Lung (tissue), 12 donors: Measurements from ENCODE around the gene COL15A1. TPM values are rescaled to one million over a fixed set of nuclear protein-coding genes. Genes with fewer than 3 reads are reported as not detected.

Experiments
- ATAC-seq: fragments of 200-7000 bp; cut with Tn5 transposase; one replicate; pipeline ENCODE4 v1.9.1; 2020; ENCODE audit warnings: moderate number of reproducible peaks; ENCODE audit not compliant: insufficient read depth, low FRiP score
- DNase-seq, 3 donors: peaks; one replicate each; pipeline ENCODE4 v3.0.0-alpha.2; 2013 to 2017
- H3K27ac ChIP-seq, 2 donors: one replicate each; pipeline ENCODE4 v1.5.1; 2013; ENCODE audit warnings: mild to moderate bottlenecking in 2 of 2, moderate library complexity in 2 of 2, control low read depth in 1 of 2, inconsistent platforms in 1 of 2, low read depth in 1 of 2, low read length in 1 of 2
- H3K27me3 ChIP-seq, 3 donors: one replicate each; pipeline ENCODE4 v1.5.1; 2013; ENCODE audit warnings: low read length in 2 of 3; ENCODE audit not compliant: control insufficient read depth in 3 of 3, insufficient read depth in 3 of 3
- H3K36me3 ChIP-seq, 4 donors: one replicate each; pipeline ENCODE4 v1.5.1; 2013; ENCODE audit warnings: low read length in 4 of 4, mild to moderate bottlenecking in 1 of 4, moderate library complexity in 1 of 4; ENCODE audit not compliant: control insufficient read depth in 4 of 4, insufficient read depth in 4 of 4
- H3K4me1 ChIP-seq, 5 donors: one replicate each; pipeline ENCODE4 v1.5.1; 2013; ENCODE audit warnings: low read length in 5 of 5, mild to moderate bottlenecking in 2 of 5, moderate library complexity in 1 of 5; ENCODE audit not compliant: control insufficient read depth in 5 of 5, insufficient read depth in 5 of 5
- H3K4me3 ChIP-seq: one replicate; pipeline ENCODE4 v1.5.1; 2013; ENCODE audit warnings: mild to moderate bottlenecking, control low read depth, moderate library complexity
- H3K9ac ChIP-seq, 2 donors: one replicate each; pipeline ENCODE4 v1.5.1; 2013; ENCODE audit warnings: low read length in 2 of 2, control low read depth in 1 of 2; ENCODE audit not compliant: insufficient read depth in 1 of 2
- H3K9me3 ChIP-seq, 4 donors: one replicate each; pipeline ENCODE4 v1.5.1; 2013; ENCODE audit warnings: low read length in 3 of 4, mild to moderate bottlenecking in 1 of 4, moderate library complexity in 1 of 4; ENCODE audit not compliant: control insufficient read depth in 4 of 4, insufficient read depth in 3 of 4
- WGBS, 2 donors: extraction: QIAGEN DNeasy Blood & Tissue Kit; methylation state at CpG; one replicate each; pipeline ENCODE4 v1.1.7; 2013; 5-methylcytosine and 5-hydroxymethylcytosine counted together
- polyA plus RNA-seq, 2 donors: library from polyadenylated mRNA; stranded (reverse); fragments of 200-250 nt; gene quantifications; one replicate each; pipeline ENCODE4 v1.2.1, GENCODE V29; 2013
- total RNA-seq, 2 donors: library from RNA; depleted of rRNA in 1 of 2; stranded (reverse); fragments of >200 nt in 1 of 2; gene quantifications; one replicate each; pipeline ENCODE4 v1.2.1, GENCODE V29; 2014 to 2021
- TF ChIP-seq, protein P1 (sequence below): IDR thresholded peaks from 2 replicates; pipeline ENCODE4 v1.5.1; 2012; ENCODE audit warnings: mild to moderate bottlenecking; ENCODE audit errors: control extremely low read depth, extremely low read depth
- donor health status: control.
- donor health status: control.
- donor health status: Bipolar disorder and iron deficiency.
- donor health status: healthy.
- donor health status: DM: yes; HTN: yes; CAD: no.

Gene COL15A1
- total and polyA plus RNA-seq, 4 donors: 2.9 to 40.5 (median 8.5) TPM

DNA sequence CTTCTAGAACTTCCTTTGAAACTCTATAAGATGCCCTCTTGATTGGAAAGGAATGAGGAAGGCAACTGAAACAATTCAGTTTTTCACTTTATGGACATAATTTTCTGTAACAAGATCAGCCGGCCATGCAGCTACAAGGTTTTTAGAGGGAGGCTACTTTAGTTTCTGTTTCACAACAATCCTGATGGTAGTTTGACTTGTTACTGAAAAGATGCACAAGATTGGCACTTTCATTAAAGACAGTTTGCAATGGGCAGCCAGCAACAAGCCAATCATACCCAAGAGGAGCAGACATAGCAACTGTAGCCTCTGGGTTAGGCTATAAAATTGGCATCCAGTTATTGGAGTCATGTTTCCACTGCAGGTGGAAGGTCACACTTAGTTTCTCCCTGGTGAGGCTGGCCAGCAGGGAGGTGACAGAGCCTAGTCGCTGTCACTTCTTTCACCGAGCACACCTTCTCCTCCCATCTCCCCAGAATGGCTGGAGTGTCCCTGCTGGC is 87.0 kb downstream of the COL15A1 start:
- DNase-seq: no peak
- no peak for ATAC-seq
- WGBS, 2 donors: 91 to 93% methylated on average over 3 of the region's 3 CpGs
- peaks cover 0 to 5% (median 0%) of the 10 kb centered on the region in 4 donors for H3K36me3 ChIP-seq
- no peak overlapping the region for H3K4me3 ChIP-seq
- peaks cover 0 to 2% (median 0%) of the 10 kb centered on the region in 3 donors for H3K27me3 ChIP-seq
- H3K4me1 ChIP-seq: no peaks in the 10 kb centered on the region
- H3K9me3 ChIP-seq: no peaks in the 10 kb centered on the region
- H3K27ac ChIP-seq: no peak overlapping the region
- no peak overlapping the region for H3K9ac ChIP-seq
- TF ChIP-seq, protein P1, sequence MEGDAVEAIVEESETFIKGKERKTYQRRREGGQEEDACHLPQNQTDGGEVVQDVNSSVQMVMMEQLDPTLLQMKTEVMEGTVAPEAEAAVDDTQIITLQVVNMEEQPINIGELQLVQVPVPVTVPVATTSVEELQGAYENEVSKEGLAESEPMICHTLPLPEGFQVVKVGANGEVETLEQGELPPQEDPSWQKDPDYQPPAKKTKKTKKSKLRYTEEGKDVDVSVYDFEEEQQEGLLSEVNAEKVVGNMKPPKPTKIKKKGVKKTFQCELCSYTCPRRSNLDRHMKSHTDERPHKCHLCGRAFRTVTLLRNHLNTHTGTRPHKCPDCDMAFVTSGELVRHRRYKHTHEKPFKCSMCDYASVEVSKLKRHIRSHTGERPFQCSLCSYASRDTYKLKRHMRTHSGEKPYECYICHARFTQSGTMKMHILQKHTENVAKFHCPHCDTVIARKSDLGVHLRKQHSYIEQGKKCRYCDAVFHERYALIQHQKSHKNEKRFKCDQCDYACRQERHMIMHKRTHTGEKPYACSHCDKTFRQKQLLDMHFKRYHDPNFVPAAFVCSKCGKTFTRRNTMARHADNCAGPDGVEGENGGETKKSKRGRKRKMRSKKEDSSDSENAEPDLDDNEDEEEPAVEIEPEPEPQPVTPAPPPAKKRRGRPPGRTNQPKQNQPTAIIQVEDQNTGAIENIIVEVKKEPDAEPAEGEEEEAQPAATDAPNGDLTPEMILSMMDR: no peak

DNA sequence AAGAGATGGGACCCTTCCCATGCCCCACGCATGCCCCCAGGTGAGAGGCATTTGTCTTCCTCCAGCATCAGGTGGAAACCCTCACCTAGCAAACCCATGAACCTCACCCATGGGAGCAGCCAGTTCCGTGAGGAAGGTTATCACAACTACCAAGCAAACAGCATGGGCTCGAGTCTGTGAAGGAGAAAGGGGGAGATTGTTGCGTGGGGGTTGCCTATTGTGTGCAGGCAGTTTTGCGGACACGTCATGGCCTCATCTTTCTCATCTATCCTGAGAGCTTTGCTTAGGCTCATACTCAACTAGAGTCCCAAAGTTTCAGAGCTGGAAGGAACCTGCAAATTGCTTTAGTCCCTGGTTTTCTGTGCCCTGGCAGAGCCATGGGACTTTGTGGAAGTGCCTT is 87.6 kb downstream of the COL15A1 start:
- Histone ChIP-seq H3K4me3 (no peak overlapping the region), H3K4me1 (no peaks in the 10 kb centered on the region), H3K27ac (no peak overlapping the region), H3K9ac (no peak overlapping the region), H3K36me3 (peaks cover 0 to 5% (median 0%) of the 10 kb centered on the region in 4 donors), H3K27me3 (peaks cover 0 to 2% (median 0%) of the 10 kb centered on the region in 3 donors), H3K9me3 (no peaks in the 10 kb centered on the region)
- ATAC-seq: no peak
- no peak for DNase-seq
- 91 to 96% methylated on average over 6 of the region's 6 CpGs for WGBS, 2 donors
- TF ChIP-seq, protein P1: no peak

DNA sequence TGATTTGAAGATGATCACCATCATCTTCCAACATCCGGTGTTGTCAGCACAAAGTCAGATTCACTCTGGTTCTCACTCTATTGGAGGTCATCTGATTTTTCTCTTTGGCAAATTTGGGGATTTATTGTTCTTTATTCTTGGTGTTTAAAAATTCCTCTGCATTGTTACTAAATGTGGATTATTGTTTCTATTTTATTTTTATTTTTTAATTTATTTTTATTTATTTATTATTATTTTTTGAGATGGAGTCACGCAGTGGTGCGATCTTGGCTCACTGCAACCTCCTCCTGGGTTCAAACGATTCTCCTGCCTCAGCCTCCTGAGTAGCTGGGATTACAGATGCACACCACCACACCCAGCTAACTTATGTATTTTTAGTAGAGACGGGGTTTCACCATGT is 88.3 kb downstream of the COL15A1 start:
- Histone ChIP-seq H3K4me3 (no peak overlapping the region), H3K9me3 (no peaks in the 10 kb centered on the region), H3K4me1 (no peaks in the 10 kb centered on the region), H3K27me3 (peaks cover 0 to 2% (median 0%) of the 10 kb centered on the region in 3 donors), H3K27ac (no peak overlapping the region), H3K36me3 (peaks cover 0 to 5% (median 0%) of the 10 kb centered on the region in 4 donors), H3K9ac (no peak overlapping the region)
- TF ChIP-seq, protein P1: no peak
- no peak for DNase-seq
- 96 to 97% methylated on average over 5 of the region's 5 CpGs for WGBS, 2 donors
- ATAC-seq: no peak

DNA sequence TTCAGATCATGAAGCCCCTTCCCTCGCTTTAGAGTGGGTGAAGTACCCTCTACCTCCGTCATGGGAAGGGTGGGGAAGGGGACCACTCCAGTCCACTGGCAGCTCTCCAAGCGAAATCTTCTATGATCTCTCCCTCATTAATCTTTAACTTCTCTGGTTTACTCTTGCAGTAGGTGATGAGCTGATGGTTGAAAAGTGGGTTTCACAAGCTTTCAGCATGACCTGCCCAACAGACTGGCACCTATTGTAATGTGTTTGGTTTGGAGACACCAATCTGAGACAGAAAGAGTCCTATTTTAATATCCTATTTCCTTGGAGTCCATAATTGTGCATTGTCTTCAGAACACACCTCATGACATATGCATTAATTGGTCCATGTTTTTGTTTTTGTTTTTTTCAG is 90.4 kb downstream of the COL15A1 start:
- H3K9me3 ChIP-seq: no peaks in the 10 kb centered on the region
- H3K36me3 ChIP-seq: no peaks in the 10 kb centered on the region
- H3K4me1 ChIP-seq: no peaks in the 10 kb centered on the region
- WGBS, 2 donors: 79 to 96% methylated on average over 3 of the region's 3 CpGs
- DNase-seq (no peak), ATAC-seq (no peak)
- H3K27ac ChIP-seq: no peak overlapping the region
- TF ChIP-seq, protein P1: no peak
- H3K9ac ChIP-seq: no peak overlapping the region
- no peak overlapping the region for H3K4me3 ChIP-seq
- peaks cover 0 to 2% (median 0%) of the 10 kb centered on the region in 3 donors for H3K27me3 ChIP-seq
